ENCODE results near the gene PSMB10.

The PSMB10 gene

GRCh38 chr16:67950335-67950843, 13.7 kb upstream of the PSMB10 start:
- Mint-ChIP-seq H3K9me3 (no peaks in the 10 kb centered on the region), H3K36me3 (peaks cover 24% of the 10 kb centered on the region), H3K4me1 (no peaks in the 10 kb centered on the region), H3K4me3 (no peak overlapping the region), H3K27ac (peak overlapping the region; percentile 10)
- ATAC-seq (no peak), DNase-seq (ENCODE audit: low spot score in 2 of 2) (no peak)

GRCh38 chr16:67949645-67950044, 13.0 kb upstream of the PSMB10 start:
- Mint-ChIP-seq H3K4me3 (no peak overlapping the region), H3K36me3 (peaks cover 31% of the 10 kb centered on the region), H3K27ac (no peak overlapping the region), H3K9me3 (no peaks in the 10 kb centered on the region), H3K4me1 (no peaks in the 10 kb centered on the region)
- DNase-seq (ENCODE audit: low spot score in 2 of 2) (no peak), ATAC-seq (no peak)

GRCh38 chr16:67948015-67948414, 11.4 kb upstream of the PSMB10 start:
- Mint-ChIP-seq H3K36me3 (peaks cover 34% of the 10 kb centered on the region), H3K27ac (peak overlapping the region; percentile 10), H3K4me1 (no peaks in the 10 kb centered on the region), H3K4me3 (no peak overlapping the region), H3K9me3 (no peaks in the 10 kb centered on the region)
- ATAC-seq (no peak), DNase-seq (ENCODE audit: low spot score in 2 of 2) (no peak)

- ATAC-seq (no peak), DNase-seq (ENCODE audit: low spot score in 2 of 2) (no peak)
- no peaks in the 10 kb centered on the region for H3K9me3 Mint-ChIP-seq
- H3K27ac Mint-ChIP-seq = no peak overlapping the region
- H3K36me3 Mint-ChIP-seq = peaks cover 38% of the 10 kb centered on the region
- H3K4me1 Mint-ChIP-seq = peaks cover 4% of the 10 kb centered on the region
- no peak overlapping the region for H3K4me3 Mint-ChIP-seq
These were observed 10.4 kb upstream of the PSMB10 start for GRCh38 chr16:67946966-67947558.

GRCh38 chr16:67946128-67946569, 9.5 kb upstream of the PSMB10 start:
- DNase-seq (ENCODE audit: low spot score in 2 of 2) (no peak), ATAC-seq (no peak)
- Mint-ChIP-seq H3K4me3 (no peak overlapping the region), H3K27ac (no peak overlapping the region), H3K9me3 (no peaks in the 10 kb centered on the region), H3K36me3 (peaks cover 39% of the 10 kb centered on the region), H3K4me1 (peaks cover 12% of the 10 kb centered on the region)

GRCh38 chr16:67945392-67945933, 8.8 kb upstream of the PSMB10 start:
- Mint-ChIP-seq H3K36me3 (peaks cover 33% of the 10 kb centered on the region), H3K4me3 (no peak overlapping the region), H3K27ac (no peak overlapping the region), H3K9me3 (no peaks in the 10 kb centered on the region), H3K4me1 (peaks cover 12% of the 10 kb centered on the region)
- DNase-seq (ENCODE audit: low spot score in 2 of 2) (no peak), ATAC-seq (no peak)

GRCh38 chr16:67944690-67945391, 8.2 kb upstream of the PSMB10 start:
- DNase-seq (ENCODE audit: low spot score in 2 of 2) = no peak
- no peaks in the 10 kb centered on the region for H3K9me3 Mint-ChIP-seq
- H3K4me1 Mint-ChIP-seq = peaks cover 17% of the 10 kb centered on the region
- H3K36me3 Mint-ChIP-seq = peaks cover 27% of the 10 kb centered on the region
- H3K27ac Mint-ChIP-seq = no peak overlapping the region
- ATAC-seq = no peak
- H3K4me3 Mint-ChIP-seq = no peak overlapping the region

- Mint-ChIP-seq H3K27ac (no peak within 1 kb of the TSS), H3K9me3 (no peaks in the 10 kb centered on the region), H3K36me3 (peaks cover 36% of the 10 kb centered on the region), H3K4me1 (peaks cover 20% of the 10 kb centered on the region), H3K4me3 (no peak within 1 kb of the TSS)
- no peak for ATAC-seq
- no peak for DNase-seq (ENCODE audit: low spot score in 2 of 2)
These were observed 7.2 kb upstream of the PSMB10 start, which contains the start of gene LCAT for GRCh38 chr16:67943619-67944504. Gene LCAT, minus strand, starts transcription at chr16:67944120. Its CDS starts 19 bp downstream, at chr16:67944101.

GRCh38 chr16:67943256-67943618, 6.6 kb upstream of the PSMB10 start:
- Mint-ChIP-seq H3K27ac (no peak overlapping the region), H3K4me1 (peaks cover 20% of the 10 kb centered on the region), H3K9me3 (no peaks in the 10 kb centered on the region), H3K4me3 (no peak overlapping the region), H3K36me3 (peaks cover 37% of the 10 kb centered on the region)
- no peak for DNase-seq (ENCODE audit: low spot score in 2 of 2)
- no peak for ATAC-seq

- H3K4me1 Mint-ChIP-seq = peaks cover 20% of the 10 kb centered on the region
- DNase-seq (ENCODE audit: low spot score in 2 of 2) (no peak), ATAC-seq (no peak)
- peak overlapping the region; percentile 83 for H3K27ac Mint-ChIP-seq
- H3K36me3 Mint-ChIP-seq = peaks cover 41% of the 10 kb centered on the region
- no peak overlapping the region for H3K4me3 Mint-ChIP-seq
- H3K9me3 Mint-ChIP-seq = no peaks in the 10 kb centered on the region
These were observed 6.0 kb upstream of the PSMB10 start for GRCh38 chr16:67942510-67943255.

GRCh38 chr16:67942200-67942509, 5.5 kb upstream of the PSMB10 start:
- Mint-ChIP-seq H3K36me3 (peaks cover 47% of the 10 kb centered on the region), H3K4me3 (no peak overlapping the region), H3K9me3 (no peaks in the 10 kb centered on the region), H3K27ac (peak overlapping the region; percentile 83), H3K4me1 (peaks cover 24% of the 10 kb centered on the region)
- ATAC-seq (peak; percentile 54), DNase-seq (ENCODE audit: low spot score in 2 of 2) (no peak)

- no peak overlapping the region for H3K4me3 Mint-ChIP-seq
- no peak for ATAC-seq
- peaks cover 51% of the 10 kb centered on the region for H3K36me3 Mint-ChIP-seq
- H3K9me3 Mint-ChIP-seq = no peaks in the 10 kb centered on the region
- H3K4me1 Mint-ChIP-seq = peaks cover 29% of the 10 kb centered on the region
- DNase-seq (ENCODE audit: low spot score in 2 of 2) = no peak
- peak overlapping the region; percentile 83 for H3K27ac Mint-ChIP-seq
These were observed 5.0 kb upstream of the PSMB10 start for GRCh38 chr16:67941469-67942199.

GRCh38 chr16:67940446-67941089, 3.9 kb upstream of the PSMB10 start:
- Mint-ChIP-seq H3K36me3 (peaks cover 52% of the 10 kb centered on the region), H3K4me1 (peaks cover 35% of the 10 kb centered on the region), H3K4me3 (no peak overlapping the region), H3K27ac (peak overlapping the region; percentile 83), H3K9me3 (no peaks in the 10 kb centered on the region)
- no peak for DNase-seq (ENCODE audit: low spot score in 2 of 2)
- no peak for ATAC-seq
